ENCODE results near the gene ARL15.

The ARL15 gene

GRCh38 chr5:54040018-54040417, 270.4 kb downstream of the ARL15 start:
- in situ Hi-C loops (cut with HindIII; ENCODE audit: low sequenced_read_pairs) = no loop called here

GRCh38 chr5:54037205-54037604, 273.2 kb downstream of the ARL15 start:
- H3K4me3 ChIP-seq (ENCODE audit: low read depth, low read length) = no peak overlapping the region
- TF ChIP-seq, protein P1, sequence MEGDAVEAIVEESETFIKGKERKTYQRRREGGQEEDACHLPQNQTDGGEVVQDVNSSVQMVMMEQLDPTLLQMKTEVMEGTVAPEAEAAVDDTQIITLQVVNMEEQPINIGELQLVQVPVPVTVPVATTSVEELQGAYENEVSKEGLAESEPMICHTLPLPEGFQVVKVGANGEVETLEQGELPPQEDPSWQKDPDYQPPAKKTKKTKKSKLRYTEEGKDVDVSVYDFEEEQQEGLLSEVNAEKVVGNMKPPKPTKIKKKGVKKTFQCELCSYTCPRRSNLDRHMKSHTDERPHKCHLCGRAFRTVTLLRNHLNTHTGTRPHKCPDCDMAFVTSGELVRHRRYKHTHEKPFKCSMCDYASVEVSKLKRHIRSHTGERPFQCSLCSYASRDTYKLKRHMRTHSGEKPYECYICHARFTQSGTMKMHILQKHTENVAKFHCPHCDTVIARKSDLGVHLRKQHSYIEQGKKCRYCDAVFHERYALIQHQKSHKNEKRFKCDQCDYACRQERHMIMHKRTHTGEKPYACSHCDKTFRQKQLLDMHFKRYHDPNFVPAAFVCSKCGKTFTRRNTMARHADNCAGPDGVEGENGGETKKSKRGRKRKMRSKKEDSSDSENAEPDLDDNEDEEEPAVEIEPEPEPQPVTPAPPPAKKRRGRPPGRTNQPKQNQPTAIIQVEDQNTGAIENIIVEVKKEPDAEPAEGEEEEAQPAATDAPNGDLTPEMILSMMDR (IDR thresholded peaks at IDR 0.05; ENCODE audit: low read depth, low read length, missing control alignments) = no peak
- in situ Hi-C loops (cut with HindIII; ENCODE audit: low sequenced_read_pairs) = no loop called here

More at GRCh38 chr5:54040018-54040417, 270.4 kb downstream of the ARL15 start:
- TF ChIP-seq, protein P1 (IDR thresholded peaks at IDR 0.05; ENCODE audit: low read depth, low read length, missing control alignments) = no peak
- H3K4me3 ChIP-seq (ENCODE audit: low read depth, low read length) = no peak overlapping the region
- DNase-seq (ENCODE audit: low read depth) = no peak

GRCh38 chr5:54030981-54031380, 279.4 kb downstream of the ARL15 start:
- no peak for DNase-seq (ENCODE audit: low read depth)
- in situ Hi-C loops (cut with HindIII; ENCODE audit: low sequenced_read_pairs) = loop anchor here (5.0 kb wide), 1 partner anchor 89 kb away; no protein-coding TSS in a partner anchor
- TF ChIP-seq, protein P1 (IDR thresholded peaks at IDR 0.05; ENCODE audit: low read depth, low read length, missing control alignments) = no peak
- no peak overlapping the region for H3K4me3 ChIP-seq (ENCODE audit: low read depth, low read length)

More at GRCh38 chr5:54037205-54037604, 273.2 kb downstream of the ARL15 start:
- DNase-seq (ENCODE audit: low read depth) = no peak

DNA sequence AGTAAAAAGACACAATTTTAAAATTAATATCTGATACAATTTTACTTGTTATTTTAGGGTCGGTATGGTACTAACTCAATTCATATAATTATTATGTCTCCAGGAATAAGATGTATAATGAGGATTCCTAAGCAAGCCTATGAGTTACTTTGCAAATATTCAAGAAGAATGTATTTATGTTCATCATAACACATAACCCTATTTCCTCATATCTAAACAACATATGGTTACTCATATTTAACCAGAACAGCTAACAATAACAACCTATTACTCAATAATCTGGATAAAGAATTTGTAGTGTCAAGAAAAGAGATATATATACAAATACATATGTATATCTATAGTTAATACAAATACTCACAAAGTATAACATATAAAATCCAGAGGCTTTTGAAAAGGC, 285.9 kb downstream of the ARL15 start:
- in situ Hi-C loops (cut with HindIII; ENCODE audit: low sequenced_read_pairs) = no loop called here
- H3K4me3 ChIP-seq (ENCODE audit: low read depth, low read length) = no peak overlapping the region
- no peak for DNase-seq (ENCODE audit: low read depth)
- TF ChIP-seq, protein P1 (IDR thresholded peaks at IDR 0.05; ENCODE audit: low read depth, low read length, missing control alignments) = no peak

- in situ Hi-C loops (cut with HindIII; ENCODE audit: low sequenced_read_pairs) = no loop called here
Observed at GRCh38 chr5:54022223-54022622, 288.1 kb downstream of the ARL15 start.

DNA sequence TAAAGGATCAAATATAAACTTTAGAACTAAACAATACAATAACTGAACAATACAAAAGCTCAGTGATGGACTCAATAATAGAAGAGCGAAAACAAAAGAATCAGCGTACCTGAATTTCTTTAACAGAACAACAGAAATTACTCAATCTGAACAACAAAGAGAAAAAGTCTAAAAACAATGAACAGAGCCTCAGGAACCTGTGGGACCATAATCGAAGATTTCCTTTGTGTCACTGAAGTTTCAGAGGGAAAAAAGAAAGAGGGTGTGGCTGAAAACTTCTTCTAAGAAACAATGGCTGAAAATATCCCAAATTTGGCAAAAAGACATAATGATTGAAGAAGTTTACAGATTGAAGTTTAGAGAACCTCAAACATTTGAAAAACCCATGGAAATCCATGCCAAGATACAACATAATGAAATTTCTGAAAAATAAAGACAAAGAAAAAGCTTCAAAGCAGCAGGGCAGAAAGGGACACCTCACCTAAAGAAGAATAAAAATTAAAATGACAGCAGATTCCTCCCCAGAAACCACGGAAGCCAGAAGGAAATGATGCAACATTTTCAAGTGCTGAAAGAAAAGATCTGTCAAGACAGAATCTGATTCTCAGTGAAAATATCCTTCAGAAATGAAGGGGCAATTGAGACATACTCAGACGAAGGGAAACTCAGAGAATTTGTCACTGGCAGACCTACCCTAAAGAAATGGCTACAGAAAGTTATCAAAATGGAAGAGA, 288.8 kb downstream of the ARL15 start:
- in situ Hi-C loops (cut with HindIII; ENCODE audit: low sequenced_read_pairs) = no loop called here
- TF ChIP-seq, protein P1 (IDR thresholded peaks at IDR 0.05; ENCODE audit: low read depth, low read length, missing control alignments) = no peak
- no peak overlapping the region for H3K4me3 ChIP-seq (ENCODE audit: low read depth, low read length)
- no peak for DNase-seq (ENCODE audit: low read depth)

More at GRCh38 chr5:54022223-54022622, 288.1 kb downstream of the ARL15 start:
- TF ChIP-seq, protein P1 (IDR thresholded peaks at IDR 0.05; ENCODE audit: low read depth, low read length, missing control alignments) = no peak
- H3K4me3 ChIP-seq (ENCODE audit: low read depth, low read length) = no peak overlapping the region
- no peak for DNase-seq (ENCODE audit: low read depth)

Data from astrocyte of the cerebellum (primary cell).